SK-N-DZ (cell line): Measurements from ENCODE around the gene CNTN4.
A peak's percentile ranks its signal among the peaks of the same experiment; 100 is the strongest.

Source experiments
- DNase-seq: peaks from one replicate; pipeline ENCODE4 v3.0.0-alpha.2; 2015; ENCODE audit warnings: low spot score

Gene CNTN4

GRCh38 chr3:2579206-2579605, 480.5 kb downstream of the CNTN4 start:
- DNase-seq, result no peak

- no peak for DNase-seq
Observed at GRCh38 chr3:2583046-2583445, 484.4 kb downstream of the CNTN4 start.

GRCh38 chr3:2589336-2589969, 490.8 kb downstream of the CNTN4 start:
- DNase-seq, result no peak

GRCh38 chr3:2595486-2595885, 496.8 kb downstream of the CNTN4 start:
- DNase-seq, result no peak

GRCh38 chr3:2597615-2598014, 498.9 kb downstream of the CNTN4 start:
- no peak for DNase-seq

DNA sequence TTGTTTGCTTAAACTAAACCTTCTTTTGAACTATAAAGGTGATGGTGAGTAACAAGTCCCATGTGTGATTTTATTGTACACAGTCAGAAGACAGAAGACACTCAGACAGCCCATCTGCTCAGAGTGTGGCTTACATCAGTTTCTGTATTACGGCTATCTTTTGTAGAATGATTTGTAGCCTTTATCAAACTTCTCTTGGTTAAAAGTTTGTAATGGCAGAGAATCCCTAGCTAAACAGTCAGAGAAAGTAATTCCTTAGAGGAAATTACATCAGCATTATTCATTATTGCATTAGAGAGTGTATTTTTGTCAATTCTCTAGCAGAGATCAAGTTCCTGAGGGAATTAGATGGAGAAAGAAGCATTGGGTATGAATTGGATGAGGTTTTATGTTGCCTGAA, 500.8 kb downstream of the CNTN4 start:
- no peak for DNase-seq

DNA sequence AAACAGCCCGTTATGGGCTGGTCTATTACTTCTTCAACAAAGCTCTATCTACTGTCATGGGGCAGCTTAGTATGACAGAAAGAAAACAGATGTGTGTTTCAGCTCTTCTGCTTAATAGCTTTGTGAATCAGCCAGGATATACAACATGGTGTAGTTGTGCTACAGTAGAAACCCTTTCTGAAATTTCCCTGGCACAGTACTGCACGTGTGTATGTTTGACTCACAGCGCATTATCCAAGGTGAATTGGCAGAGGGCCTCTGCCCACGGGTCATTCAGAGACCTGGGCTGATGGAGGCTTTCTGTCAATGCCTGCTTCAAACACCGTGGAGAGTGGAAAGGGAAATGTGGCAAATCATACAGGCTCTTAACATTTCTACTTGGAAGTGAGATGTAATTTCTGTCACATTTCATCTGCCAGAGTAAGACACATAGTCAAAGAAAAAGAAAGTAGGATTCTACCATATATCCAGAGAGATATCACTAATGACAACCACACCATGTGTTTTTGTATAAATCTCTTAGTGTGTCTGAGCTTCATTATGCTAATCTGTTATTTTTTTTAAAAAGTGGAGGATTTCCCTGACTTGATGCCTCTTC, 505.1 kb downstream of the CNTN4 start:
- no peak for DNase-seq

DNA sequence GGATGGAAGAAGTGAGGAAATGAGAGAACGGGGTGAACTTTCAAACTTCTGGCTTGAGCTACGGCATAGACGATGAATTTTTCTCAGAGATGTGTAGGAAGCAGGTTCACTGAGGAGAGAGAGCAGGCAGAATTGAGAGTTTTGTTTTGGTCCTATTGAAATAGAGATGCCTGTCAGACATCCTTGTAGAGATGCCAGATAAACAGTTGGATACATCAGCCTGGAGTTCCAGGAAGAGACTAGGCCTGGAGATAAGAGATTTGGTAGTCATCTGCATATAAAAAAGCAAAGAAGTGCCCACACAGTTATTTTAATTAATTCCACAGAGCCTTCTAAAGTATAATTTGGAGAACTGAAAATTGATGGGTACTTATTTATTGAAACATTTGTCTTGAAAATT, 515.9 kb downstream of the CNTN4 start:
- no peak for DNase-seq

GRCh38 chr3:2615080-2615479, 516.4 kb downstream of the CNTN4 start:
- no peak for DNase-seq

GRCh38 chr3:2623436-2623835, 524.8 kb downstream of the CNTN4 start:
- peak; percentile 11 for DNase-seq

DNA sequence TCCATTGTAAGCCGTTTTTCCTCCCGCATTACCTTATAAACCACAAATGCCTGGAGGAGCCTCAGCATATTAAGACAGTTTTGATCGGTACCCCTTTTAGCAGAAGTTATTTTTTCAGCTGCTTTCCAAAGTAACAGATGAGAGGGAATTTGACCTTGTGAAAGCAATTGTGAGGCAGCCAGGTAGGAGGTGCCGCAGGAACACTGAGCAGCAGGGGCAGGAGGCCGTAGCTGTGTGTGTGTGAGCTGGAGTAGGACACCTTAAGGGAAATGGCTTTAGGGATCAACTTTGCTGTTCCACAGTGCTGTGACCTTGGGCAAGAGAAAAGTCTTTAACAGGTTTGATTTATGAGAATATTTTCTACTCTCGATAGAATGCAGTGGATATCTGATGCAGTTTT, 529.5 kb downstream of the CNTN4 start:
- DNase-seq, result no peak

GRCh38 chr3:2635511-2635910, 536.8 kb downstream of the CNTN4 start:
- no peak for DNase-seq

DNA sequence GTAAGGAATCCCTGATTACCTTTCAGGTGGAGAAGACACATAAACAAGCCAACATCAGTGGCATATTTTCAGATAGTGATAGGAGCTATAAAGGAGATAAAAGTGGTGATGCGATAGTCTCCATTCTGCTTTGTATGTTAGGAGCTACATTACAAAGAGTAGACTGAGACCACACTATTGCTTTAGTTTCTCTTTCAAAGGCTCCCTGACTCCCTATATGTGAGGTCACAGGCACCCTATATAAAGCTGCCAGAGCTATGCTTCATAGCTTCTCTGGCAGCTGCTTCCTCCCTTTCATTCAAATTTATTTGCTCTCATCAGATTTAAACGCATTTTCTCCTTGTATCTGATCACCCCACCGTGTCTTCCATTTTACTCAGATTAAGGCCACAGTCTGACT, 544.9 kb downstream of the CNTN4 start:
- no peak for DNase-seq

- no peak for DNase-seq
Observed at GRCh38 chr3:2645001-2645400, 546.3 kb downstream of the CNTN4 start.

- DNase-seq, result no peak
Observed at GRCh38 chr3:2650746-2651145, 552.1 kb downstream of the CNTN4 start.

GRCh38 chr3:2652386-2652785, 553.7 kb downstream of the CNTN4 start:
- no peak for DNase-seq

DNA sequence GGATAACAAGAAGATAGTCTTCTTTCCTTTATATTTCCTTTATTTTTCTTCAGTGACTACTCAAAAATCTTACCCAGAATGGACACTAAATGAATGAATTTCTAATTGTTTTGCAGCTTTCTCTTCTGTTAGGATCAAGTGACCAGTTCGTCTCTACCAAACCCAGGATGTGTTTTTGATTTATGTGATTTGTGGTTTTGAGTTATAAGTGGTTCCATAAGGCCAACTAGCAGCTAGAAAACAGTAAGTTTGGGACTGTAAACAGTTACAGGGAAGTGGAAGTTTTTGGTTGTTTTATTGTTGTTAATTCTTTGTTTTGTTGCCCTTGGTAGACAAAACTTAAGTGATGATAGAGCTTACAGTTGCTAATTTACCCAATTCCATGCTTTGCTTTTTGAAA, 555.0 kb downstream of the CNTN4 start:
- DNase-seq, result no peak

DNA sequence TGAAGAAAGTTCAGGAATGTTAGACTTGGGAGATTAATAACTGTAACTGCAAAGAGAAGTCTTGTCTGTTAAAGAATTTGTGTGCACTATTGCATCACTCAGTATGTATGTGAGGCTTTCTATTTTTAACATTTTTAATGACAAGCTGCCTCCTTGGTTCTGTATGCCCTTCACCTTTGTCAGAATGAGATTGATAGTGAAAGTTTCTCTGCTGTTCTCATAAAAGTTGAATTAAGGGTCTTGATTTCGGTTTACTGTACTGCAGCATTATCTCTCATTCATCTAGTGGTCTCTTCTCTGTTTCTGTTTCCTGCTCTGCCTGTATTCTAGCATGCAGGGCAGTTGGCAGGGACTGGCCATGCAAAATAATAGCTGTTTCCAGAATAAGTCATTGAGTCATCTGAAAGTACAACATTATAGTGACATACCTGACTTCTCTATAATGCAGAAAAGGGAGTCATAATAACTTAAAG, 556.6 kb downstream of the CNTN4 start:
- DNase-seq, result no peak

- no peak for DNase-seq
Observed at GRCh38 chr3:2656806-2657777, 558.4 kb downstream of the CNTN4 start.

- no peak for DNase-seq
Observed at GRCh38 chr3:2657971-2658370, 559.3 kb downstream of the CNTN4 start.

DNA sequence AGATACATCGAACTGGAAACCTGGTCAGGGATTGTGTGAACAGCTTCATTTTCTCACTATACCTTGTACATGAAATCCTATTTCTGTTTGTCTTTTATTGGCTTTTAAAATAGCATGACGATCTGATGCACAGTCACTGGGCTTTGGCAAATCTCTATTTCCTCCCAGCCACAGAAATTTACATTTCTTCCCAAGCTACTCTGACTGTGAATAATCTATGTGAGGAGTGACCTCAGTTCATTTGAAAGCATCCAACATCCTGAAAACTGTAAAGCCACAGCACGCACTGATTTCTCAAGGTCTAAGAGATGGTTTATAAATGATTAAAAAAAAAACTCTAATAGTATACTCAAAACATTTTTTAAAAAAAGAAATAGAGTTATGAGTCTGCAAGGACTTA, 561.2 kb downstream of the CNTN4 start:
- DNase-seq, result no peak

- no peak for DNase-seq
Observed at GRCh38 chr3:2661078-2661477, 562.4 kb downstream of the CNTN4 start.

DNA sequence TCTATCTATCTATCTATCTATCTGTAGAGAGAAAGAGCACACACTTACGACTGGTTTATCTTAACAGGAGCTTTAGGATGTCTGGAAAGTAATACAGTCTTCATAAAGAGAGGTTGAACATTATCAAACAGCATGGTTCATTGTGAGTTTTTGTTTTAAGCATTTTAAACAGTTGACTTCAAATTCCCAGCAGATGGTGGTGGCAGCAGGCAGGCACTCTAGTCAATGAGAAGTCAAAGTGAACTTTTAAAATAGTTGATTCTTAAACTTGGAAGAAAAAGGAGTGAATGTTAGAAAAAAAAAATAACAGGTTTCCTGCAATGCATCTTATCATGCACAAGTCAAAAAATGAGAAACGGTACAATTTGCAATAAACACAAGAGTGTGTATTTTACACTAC, 578.8 kb downstream of the CNTN4 start:
- no peak for DNase-seq
